PC-3 (cell line): ENCODE measurements around the gene TRAF1.

Source experiments
- EZH2 ChIP-seq: fragments of 300-600 bp; sonication (generic); IDR thresholded peaks from one replicate; pipeline ENCODE4 v1.6.1; 2017; ENCODE audit warnings: antibody characterized with exemption, mild to moderate bottlenecking, low read length; ENCODE audit not compliant: unreplicated experiment
- EZH2phosphoT487 ChIP-seq: fragments of 300-600 bp; sonication (generic); IDR thresholded peaks from 2 replicates; pipeline ENCODE4 v1.6.1; 2018; ENCODE audit warnings: mild to moderate bottlenecking, antibody characterized with exemption, low read length, borderline replicate concordance
- TF ChIP-seq, protein P1 (sequence below): fragments of 300-600 bp; sonication (generic); conservative IDR thresholded peaks from 2 replicates; pipeline ENCODE4 v1.5.1; 2017; ENCODE audit warnings: antibody characterized with exemption, low read depth, mild to moderate bottlenecking, low read length

DNA sequence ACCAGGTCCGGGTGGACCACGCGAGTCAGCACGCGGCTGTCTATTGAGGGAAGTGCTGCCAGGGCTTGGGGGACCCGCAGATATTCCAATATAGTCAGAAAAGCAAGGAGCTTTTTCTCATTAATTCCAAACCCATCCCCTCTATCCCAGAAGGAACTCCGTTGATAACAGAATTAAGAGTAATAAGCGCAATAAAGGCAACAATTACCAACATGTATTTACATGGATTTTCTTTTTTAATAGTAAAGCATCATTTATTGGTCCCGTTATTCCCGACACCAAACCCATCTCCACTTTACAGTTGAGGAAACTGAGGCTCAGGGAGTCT is 57.3 kb downstream of the TRAF1 start:
- TF ChIP-seq, protein P1, sequence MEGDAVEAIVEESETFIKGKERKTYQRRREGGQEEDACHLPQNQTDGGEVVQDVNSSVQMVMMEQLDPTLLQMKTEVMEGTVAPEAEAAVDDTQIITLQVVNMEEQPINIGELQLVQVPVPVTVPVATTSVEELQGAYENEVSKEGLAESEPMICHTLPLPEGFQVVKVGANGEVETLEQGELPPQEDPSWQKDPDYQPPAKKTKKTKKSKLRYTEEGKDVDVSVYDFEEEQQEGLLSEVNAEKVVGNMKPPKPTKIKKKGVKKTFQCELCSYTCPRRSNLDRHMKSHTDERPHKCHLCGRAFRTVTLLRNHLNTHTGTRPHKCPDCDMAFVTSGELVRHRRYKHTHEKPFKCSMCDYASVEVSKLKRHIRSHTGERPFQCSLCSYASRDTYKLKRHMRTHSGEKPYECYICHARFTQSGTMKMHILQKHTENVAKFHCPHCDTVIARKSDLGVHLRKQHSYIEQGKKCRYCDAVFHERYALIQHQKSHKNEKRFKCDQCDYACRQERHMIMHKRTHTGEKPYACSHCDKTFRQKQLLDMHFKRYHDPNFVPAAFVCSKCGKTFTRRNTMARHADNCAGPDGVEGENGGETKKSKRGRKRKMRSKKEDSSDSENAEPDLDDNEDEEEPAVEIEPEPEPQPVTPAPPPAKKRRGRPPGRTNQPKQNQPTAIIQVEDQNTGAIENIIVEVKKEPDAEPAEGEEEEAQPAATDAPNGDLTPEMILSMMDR, result no peak
- no peak for TF ChIP-seq EZH2phosphoT487
- no peak for TF ChIP-seq EZH2
